A673 (cell line): ENCODE data around the gene ELP5. TPM values are rescaled to one million over a fixed set of nuclear protein-coding genes. Genes with fewer than 3 reads are reported as not detected.
A peak's percentile ranks its signal among the peaks of the same experiment; 100 is the strongest.

ENCODE experiments used
- BruUV-seq: library from RNA; stranded (reverse); fragments of 400-500 nt; replicated peaks from 2 replicates; lab custom pipeline; 2021; lab: Mats Ljungman, UMichigan
- CTCF ChIA-PET: fragments of 300-600 bp; sonication (Branson Sonifier 250); formaldehyde crosslinking; loops from one replicate; lab custom pipeline; 2022; ENCODE audit warnings: antibody characterized with exemption; lab: Charles Lee
- POLR2A ChIA-PET: fragments of 300-600 bp; sonication (Branson Sonifier 250); formaldehyde crosslinking; loops from one replicate; lab custom pipeline; 2022; ENCODE audit warnings: antibody characterized with exemption; ENCODE audit not compliant: low non-redundant PET; lab: Charles Lee
- DNase-seq: peaks from one replicate; pipeline ENCODE4 v3.0.0-alpha.2; 2015; ENCODE audit warnings: low spot score
- H3K27ac ChIP-seq: fragments of 200-600 bp; sonication (generic); 2 replicates; pipeline ENCODE4 v1.5.1; 2016; ENCODE audit warnings: mixed run types, low read depth, mild to moderate bottlenecking, mixed read lengths, antibody characterized with exemption, low read length; ENCODE audit not compliant: poor library complexity, severe bottlenecking
- H3K27me3 ChIP-seq: fragments of 200-600 bp; sonication (generic); replicated peaks from 2 replicates; pipeline ENCODE4 v1.6.1; 2017; ENCODE audit warnings: mixed run types, low read depth, mild to moderate bottlenecking, mixed read lengths, antibody characterized with exemption, low read length; ENCODE audit not compliant: insufficient read depth, poor library complexity
- H3K36me3 ChIP-seq: fragments of 200-600 bp; sonication (generic); 2 replicates; pipeline ENCODE4 v1.6.1; 2016; ENCODE audit warnings: mixed run types, mild to moderate bottlenecking, mixed read lengths, antibody characterized with exemption, low read length; ENCODE audit not compliant: insufficient read depth, poor library complexity, severe bottlenecking
- H3K4me1 ChIP-seq: fragments of 200-600 bp; sonication (generic); 2 replicates; pipeline ENCODE4 v1.6.1; 2017; ENCODE audit warnings: mixed run types, mild to moderate bottlenecking, mixed read lengths, antibody characterized with exemption, low read length; ENCODE audit not compliant: insufficient read depth, poor library complexity, severe bottlenecking
- H3K4me3 ChIP-seq: fragments of 200-600 bp; sonication (generic); 2 replicates; pipeline ENCODE4 v1.5.1; 2016; ENCODE audit warnings: low read depth, mixed run types, mild to moderate bottlenecking, mixed read lengths, low read length; ENCODE audit not compliant: poor library complexity, severe bottlenecking
- H3K9me3 ChIP-seq: fragments of 200-600 bp; sonication (generic); 2 replicates; pipeline ENCODE4 v1.6.1; 2016; ENCODE audit warnings: mixed run types, low read depth, mild to moderate bottlenecking, mixed read lengths, antibody characterized with exemption, low read length; ENCODE audit not compliant: poor library complexity, severe bottlenecking
- CTCF ChIP-seq: fragments of 300-800, 200-600 bp; sonication (generic); conservative IDR thresholded peaks from 2 replicates; pipeline ENCODE4 v1.5.1; 2017; ENCODE audit warnings: low read depth, mild to moderate bottlenecking, antibody characterized with exemption, low read length, moderate library complexity, mixed read lengths
- EZH2 ChIP-seq: fragments of 200-600 bp; sonication (generic); IDR thresholded peaks from 2 replicates; pipeline ENCODE4 v1.6.1; 2017; ENCODE audit warnings: borderline replicate concordance, low read depth, mild to moderate bottlenecking, mixed read lengths, antibody characterized with exemption, low read length; ENCODE audit not compliant: poor library complexity, severe bottlenecking
- intact Hi-C: fragments of 100-400 bp; cut with micrococcal nuclease; formaldehyde crosslinking; loops from one replicate; pipeline ENCODE4 v1.10.0; 2022; ENCODE audit not compliant: unreplicated experiment
- total RNA-seq: library from RNA; stranded (reverse); gene quantifications from 2 replicates; pipeline ENCODE4 v1.2.3, GENCODE V29; 2021

ELP5 gene
- total RNA-seq, 1 experiment from 2014 or later: 128 TPM

GRCh38 chr17:7232114-7232513 lies 19.9 kb upstream of the ELP5 start:
- Histone ChIP-seq H3K36me3 (peaks cover 64% of the 10 kb centered on the region), H3K9me3 (no peaks in the 10 kb centered on the region), H3K4me1 (peaks cover 22% of the 10 kb centered on the region), H3K27ac (no peak overlapping the region), H3K4me3 (peak overlapping the region; percentile 78), H3K27me3 (no peaks in the 10 kb centered on the region)
- TF ChIP-seq EZH2 (no peak), CTCF (no peak)
- POLR2A ChIA-PET: interaction anchor here (0.6 to 0.7 kb wide), 2 partner anchors 8 to 18 kb away, joined by 3 read pairs; no protein-coding TSS in a partner anchor
- intact Hi-C loops: no loop called here
- CTCF ChIA-PET: no interaction called here
- no peak for DNase-seq
- BruUV-seq: TSS peak; percentile 43

GRCh38 chr17:7233701-7234082 lies 18.3 kb upstream of the ELP5 start:
- no peak for TF ChIP-seq CTCF
- H3K27ac ChIP-seq: peak overlapping the region; percentile 83
- peak overlapping the region; percentile 78 for H3K4me3 ChIP-seq
- CTCF ChIA-PET: interaction anchor here (1.1 kb wide), 1 partner anchor 63 kb away, joined by 3 read pairs; no protein-coding TSS in a partner anchor
- peaks cover 51% of the 10 kb centered on the region for H3K36me3 ChIP-seq
- intact Hi-C loops: no loop called here
- POLR2A ChIA-PET: interaction anchor here (0.6 to 1.0 kb wide), 3 partner anchors 11 to 19 kb away, joined by 3 to 5 read pairs (median 3); partner anchors contain the start of gene DLG4
- DNase-seq: peak; percentile 65
- H3K27me3 ChIP-seq: no peaks in the 10 kb centered on the region
- H3K4me1 ChIP-seq: peaks cover 26% of the 10 kb centered on the region
- BruUV-seq: no TSS peak
- H3K9me3 ChIP-seq: no peaks in the 10 kb centered on the region

GRCh38 chr17:7234083-7234951 lies 17.7 kb upstream of the ELP5 start, which contains the start of gene DVL2:
Gene DVL2 (minus strand): TSS chr17:7234517. CDS start chr17:7234262, 255 bp downstream.
- ChIA-PET POLR2A (interaction anchor here (0.6 to 1.0 kb wide), 3 partner anchors 15 to 64 kb away, joined by 3 to 6 read pairs (median 5); partner anchors contain the start of gene DLG4), CTCF (interaction anchor here (0.7 to 1.1 kb wide), 2 partner anchors 15 to 62 kb away, joined by 3 read pairs; no protein-coding TSS in a partner anchor)
- intact Hi-C loops: no loop called here
- no peaks in the 10 kb centered on the region for H3K27me3 ChIP-seq
- TF ChIP-seq EZH2: no peak
- TF ChIP-seq CTCF: no peak
- peak; percentile 97 for DNase-seq
- H3K36me3 ChIP-seq: peaks cover 45% of the 10 kb centered on the region
- peak within 1 kb of the TSS; percentile 83 for H3K27ac ChIP-seq
- BruUV-seq: TSS peak; percentile 36
- peaks cover 26% of the 10 kb centered on the region for H3K4me1 ChIP-seq
- H3K9me3 ChIP-seq: no peaks in the 10 kb centered on the region
- H3K4me3 ChIP-seq: peak within 1 kb of the TSS; percentile 78
